Breast epithelium (tissue), 4 donors: ENCODE results near the gene RIC8B. TPM values are rescaled to one million over a fixed set of nuclear protein-coding genes. Genes with fewer than 3 reads are reported as not detected.

Source experiments
- DNase-seq, 2 donors: peaks; one replicate each; pipeline ENCODE4 v3.0.0-alpha.2; 2019; ENCODE audit warnings: low spot score in 2 of 2
- H3K27ac ChIP-seq, 2 donors: fragments of 200-600 bp; sonication (generic) in 1 of 2; one replicate each; pipeline ENCODE4 v1.5.1; 2016 to 2019; ENCODE audit warnings: mild to moderate bottlenecking in 1 of 2
- H3K27me3 ChIP-seq, 2 donors: fragments of 200-600 bp; sonication (generic) in 1 of 2; one replicate each; pipeline versions ENCODE4 v1.5.1 to v1.6.0; 2017 to 2019; ENCODE audit warnings: control low read depth in 1 of 2, mild to moderate bottlenecking in 1 of 2
- H3K36me3 ChIP-seq: fragments of 200-600 bp; one replicate; pipeline ENCODE4 v1.5.1; 2019
- H3K4me1 ChIP-seq, 2 donors: fragments of 200-600 bp; sonication (generic); one replicate each; pipeline ENCODE4 v1.5.1; 2016 to 2019; ENCODE audit warnings: control low read depth in 1 of 2
- H3K4me3 ChIP-seq, 3 donors: fragments of 200-600 bp; sonication (generic); 1 replicate in 2 of 3; 2 replicates in 1 of 3; pipeline ENCODE4 v1.5.1; 2016 to 2019; ENCODE audit warnings: mild to moderate bottlenecking in 3 of 3, moderate library complexity in 2 of 3
- H3K9me3 ChIP-seq, 2 donors: fragments of 200-600 bp; sonication (generic) in 1 of 2; one replicate each; pipeline ENCODE4 v1.5.1; 2016 to 2019; ENCODE audit warnings: control low read depth in 1 of 2
- CTCF ChIP-seq, 3 donors: fragments of 450-650 bp; IDR thresholded peaks; one replicate each; pipeline ENCODE4 v1.5.1; 2016 to 2017; ENCODE audit warnings: antibody characterized with exemption in 3 of 3, mild to moderate bottlenecking in 3 of 3, moderate library complexity in 3 of 3
- POLR2A ChIP-seq: fragments of 450-650 bp; IDR thresholded peaks from one replicate; pipeline ENCODE4 v1.6.1; 2016; ENCODE audit warnings: antibody characterized with exemption, mild to moderate bottlenecking, moderate library complexity
- POLR2AphosphoS5 ChIP-seq, 3 donors: sonication (generic); formaldehyde crosslinking; IDR thresholded peaks; one replicate each; pipeline ENCODE4 v1.6.1; 2017; ENCODE audit warnings: antibody characterized with exemption in 3 of 3
- intact Hi-C: fragments of 100-400 bp; cut with DNase I; formaldehyde crosslinking; loops from one replicate; pipeline ENCODE4 v1.15.1; 2023; ENCODE audit warnings: low total_unique reads
- total RNA-seq, 3 donors: library from RNA; depleted of rRNA; stranded (reverse); fragments of >200 nt; gene quantifications; one replicate each; pipeline ENCODE4 v1.1.0, GENCODE V29; 2016

The RIC8B gene
- total RNA-seq, 3 donors from 2014 or later, result 19.0 to 23.9 (median 19.7) TPM

GRCh38 chr12:106845902-106846301 is 71.4 kb downstream of the RIC8B start:
- H3K27ac ChIP-seq, result no peak overlapping the region
- H3K27me3 ChIP-seq, result no peaks in the 10 kb centered on the region
- H3K9me3 ChIP-seq, result no peaks in the 10 kb centered on the region
- H3K4me3 ChIP-seq, result no peak overlapping the region
- TF ChIP-seq POLR2A (no peak), POLR2AphosphoS5 (IDR thresholded peaks at IDR 0.05) (no peak), CTCF (IDR thresholded peaks at IDR 0.05) (no peak)
- H3K36me3 ChIP-seq, result no peaks in the 10 kb centered on the region
- intact Hi-C loops, result loop anchor here (10.0 kb wide), 1 partner anchor 461 kb away; no protein-coding TSS in a partner anchor
- DNase-seq, result no peak
- no peaks in the 10 kb centered on the region for H3K4me1 ChIP-seq

GRCh38 chr12:106847861-106848260 is 73.4 kb downstream of the RIC8B start:
- DNase-seq, result no peak
- no peaks in the 10 kb centered on the region for H3K27me3 ChIP-seq
- H3K36me3 ChIP-seq, result no peaks in the 10 kb centered on the region
- no peaks in the 10 kb centered on the region for H3K9me3 ChIP-seq
- no peak overlapping the region for H3K4me3 ChIP-seq
- intact Hi-C loops, result loop anchor here (10.0 kb wide), 1 partner anchor 463 kb away; no protein-coding TSS in a partner anchor
- H3K4me1 ChIP-seq, result no peaks in the 10 kb centered on the region
- TF ChIP-seq POLR2A, result no peak
- TF ChIP-seq POLR2AphosphoS5 (IDR thresholded peaks at IDR 0.05), result no peak
- no peak for TF ChIP-seq CTCF (IDR thresholded peaks at IDR 0.05)
- no peak overlapping the region for H3K27ac ChIP-seq

- Histone ChIP-seq H3K27me3 (no peaks in the 10 kb centered on the region), H3K36me3 (no peaks in the 10 kb centered on the region), H3K27ac (no peak overlapping the region), H3K4me3 (no peak overlapping the region), H3K9me3 (no peaks in the 10 kb centered on the region), H3K4me1 (no peaks in the 10 kb centered on the region)
- intact Hi-C loops, result no loop called here
- no peak for DNase-seq
- TF ChIP-seq POLR2A (no peak), CTCF (IDR thresholded peaks at IDR 0.05) (no peak), POLR2AphosphoS5 (IDR thresholded peaks at IDR 0.05) (no peak)
Observed at GRCh38 chr12:106851306-106851705, 76.8 kb downstream of the RIC8B start.

GRCh38 chr12:106854723-106855122 is 80.2 kb downstream of the RIC8B start:
- DNase-seq, result no peak
- no peaks in the 10 kb centered on the region for H3K27me3 ChIP-seq
- no peak for TF ChIP-seq POLR2AphosphoS5 (IDR thresholded peaks at IDR 0.05)
- TF ChIP-seq CTCF (IDR thresholded peaks at IDR 0.05), result no peak
- no peak for TF ChIP-seq POLR2A
- H3K4me1 ChIP-seq, result no peaks in the 10 kb centered on the region
- intact Hi-C loops, result no loop called here
- H3K27ac ChIP-seq, result no peak overlapping the region
- no peaks in the 10 kb centered on the region for H3K36me3 ChIP-seq
- H3K9me3 ChIP-seq, result no peaks in the 10 kb centered on the region
- no peak overlapping the region for H3K4me3 ChIP-seq

- DNase-seq, result no peak
- H3K36me3 ChIP-seq, result no peaks in the 10 kb centered on the region
- no peaks in the 10 kb centered on the region for H3K27me3 ChIP-seq
- intact Hi-C loops, result no loop called here
- H3K4me1 ChIP-seq, result no peaks in the 10 kb centered on the region
- TF ChIP-seq CTCF (IDR thresholded peaks at IDR 0.05) (no peak), POLR2AphosphoS5 (IDR thresholded peaks at IDR 0.05) (no peak), POLR2A (no peak)
- H3K9me3 ChIP-seq, result no peaks in the 10 kb centered on the region
- H3K4me3 ChIP-seq, result no peak overlapping the region
- H3K27ac ChIP-seq, result no peak overlapping the region
Observed at GRCh38 chr12:106855221-106855758, 80.8 kb downstream of the RIC8B start.
